WTC11 (cell line): ENCODE data around the gene SYTL2. TPM values are rescaled to one million over a fixed set of nuclear protein-coding genes. Genes with fewer than 3 reads are reported as not detected.
"Not testable (repeated sequence)": the region's sequence is repeated elsewhere in the genome, so short reads cannot be mapped to it uniquely, and the experiment has no call there.

Source experiments
- ATAC-seq: fragments of 200-7000 bp; cut with Tn5 transposase; 2 replicates; pipeline ENCODE4 v1.10.0; 2021; ENCODE audit warnings: mild to moderate bottlenecking, moderate library complexity
- CTCF ChIA-PET: fragments of 300-600 bp; sonication (Branson Sonifier 250); formaldehyde crosslinking; loops from one replicate; lab custom pipeline; 2021; ENCODE audit warnings: antibody characterized with exemption; lab: Charles Lee
- POLR2A ChIA-PET: fragments of 350-600 bp; sonication (Branson Sonifier 250); formaldehyde crosslinking; loops from one replicate; lab custom pipeline; 2021; ENCODE audit warnings: antibody characterized with exemption; lab: Charles Lee
- DNase-seq: peaks from one replicate; pipeline ENCODE4 v3.0.0; 2021; ENCODE audit warnings: low spot score
- H3K27ac Mint-ChIP-seq: 2 replicates; pipeline ENCODE4 v1.8.0; 2021; ENCODE audit warnings: mixed read lengths
- H3K27me3 Mint-ChIP-seq: 2 replicates; pipeline ENCODE4 v1.8.0; 2021; ENCODE audit warnings: low read depth, mild to moderate bottlenecking, moderate library complexity, mixed read lengths
- H3K36me3 Mint-ChIP-seq: 2 replicates; pipeline ENCODE4 v1.8.0; 2021; ENCODE audit warnings: mixed read lengths
- H3K4me1 Mint-ChIP-seq: 2 replicates; pipeline ENCODE4 v1.8.0; 2022; ENCODE audit warnings: mixed read lengths
- H3K4me3 Mint-ChIP-seq: 2 replicates; pipeline ENCODE4 v1.8.0; 2021; ENCODE audit warnings: mild to moderate bottlenecking, moderate library complexity, mixed read lengths
- H3K9me3 Mint-ChIP-seq: 2 replicates; pipeline ENCODE4 v1.8.0; 2021; ENCODE audit warnings: mixed read lengths
- ELF4 ChIP-seq: sonication (generic); formaldehyde crosslinking; IDR thresholded peaks from 2 replicates; pipeline ENCODE4 v1.8.1; 2022; ENCODE audit warnings: low read depth, mild to moderate bottlenecking, moderate library complexity, missing genetic modification reagents
- FOXK1 ChIP-seq: sonication (generic); formaldehyde crosslinking; IDR thresholded peaks from 2 replicates; pipeline ENCODE4 v1.8.0; 2022; ENCODE audit warnings: mild to moderate bottlenecking, moderate library complexity, missing genetic modification reagents
- FOXP4 ChIP-seq: sonication (generic); formaldehyde crosslinking; IDR thresholded peaks from 2 replicates; pipeline ENCODE4 v1.8.0; 2022; ENCODE audit warnings: mild to moderate bottlenecking, missing genetic modification reagents
- GTF2I ChIP-seq: fragments of 250-450 bp; sonication (Bioruptor Pico); conservative IDR thresholded peaks from 2 replicates; pipeline ENCODE4 v1.4.0; 2021; ENCODE audit warnings: mild to moderate bottlenecking
- IRF2 ChIP-seq: sonication (generic); formaldehyde crosslinking; IDR thresholded peaks from 2 replicates; pipeline ENCODE4 v1.8.0; 2022; ENCODE audit warnings: low read depth, missing genetic modification reagents, borderline replicate concordance
- JAZF1 ChIP-seq: fragments of 250-450 bp; sonication (Bioruptor Pico); IDR thresholded peaks from 2 replicates; pipeline ENCODE4 v1.9.0; 2021; ENCODE audit warnings: moderate library complexity, mild to moderate bottlenecking, inconsistent platforms
- JUN ChIP-seq: sonication (generic); formaldehyde crosslinking; IDR thresholded peaks from 2 replicates; pipeline ENCODE4 v1.8.0; 2023; ENCODE audit warnings: mild to moderate bottlenecking, missing genetic modification reagents
- MXD4 ChIP-seq: fragments of 250-450 bp; sonication (Bioruptor Pico); IDR thresholded peaks from 2 replicates; pipeline ENCODE4 v1.8.0; 2021; ENCODE audit warnings: mild to moderate bottlenecking, moderate library complexity, borderline replicate concordance
- SMAD3 ChIP-seq: sonication (generic); formaldehyde crosslinking; IDR thresholded peaks from 2 replicates; pipeline ENCODE4 v1.8.0; 2022; ENCODE audit warnings: missing genetic modification reagents, mild to moderate bottlenecking, borderline replicate concordance
- SP1 ChIP-seq: sonication (generic); formaldehyde crosslinking; conservative IDR thresholded peaks from 2 replicates; pipeline ENCODE4 v1.8.1; 2022; ENCODE audit warnings: missing genetic modification reagents
- TP53 ChIP-seq: sonication (generic); formaldehyde crosslinking; IDR thresholded peaks from 2 replicates; pipeline ENCODE4 v1.8.1; 2023; ENCODE audit warnings: mild to moderate bottlenecking, missing genetic modification reagents
- ZBTB43 ChIP-seq: sonication (generic); formaldehyde crosslinking; IDR thresholded peaks from 2 replicates; pipeline ENCODE4 v1.8.1; 2023; ENCODE audit warnings: mild to moderate bottlenecking, missing genetic modification reagents
- ZNF121 ChIP-seq: sonication (generic); formaldehyde crosslinking; IDR thresholded peaks from 2 replicates; pipeline ENCODE4 v1.8.0; 2023; ENCODE audit warnings: missing genetic modification reagents
- ZNF232 ChIP-seq: sonication (generic); formaldehyde crosslinking; IDR thresholded peaks from 2 replicates; pipeline ENCODE4 v1.8.0; 2022; ENCODE audit warnings: mild to moderate bottlenecking, missing genetic modification reagents
- ZNF263 ChIP-seq: sonication (generic); formaldehyde crosslinking; IDR thresholded peaks from 2 replicates; pipeline ENCODE4 v1.8.1; 2022; ENCODE audit warnings: low read depth, mild to moderate bottlenecking, moderate library complexity, missing genetic modification reagents
- total RNA-seq: library from RNA; stranded (reverse); gene quantifications from 3 replicates; pipeline ENCODE4 v1.2.3, GENCODE V29; 2021
- TF ChIP-seq, protein P1 (sequence below): sonication (generic); formaldehyde crosslinking; IDR thresholded peaks from 2 replicates; pipeline ENCODE4 v1.8.1; 2022; ENCODE audit warnings: missing genetic modification reagents, borderline replicate concordance
- TF ChIP-seq, protein P2 (sequence below): sonication (generic); formaldehyde crosslinking; IDR thresholded peaks from 2 replicates; pipeline ENCODE4 v1.8.0; 2023; ENCODE audit warnings: mild to moderate bottlenecking, missing genetic modification reagents
- TF ChIP-seq, protein P3 (sequence below): sonication (generic); formaldehyde crosslinking; IDR thresholded peaks from 2 replicates; pipeline ENCODE4 v1.8.0; 2023; ENCODE audit warnings: missing genetic modification reagents
- TF ChIP-seq, protein P4 (sequence below): fragments of 250-450 bp; sonication (Bioruptor Pico); IDR thresholded peaks from 2 replicates; pipeline ENCODE4 v1.9.0; 2021; ENCODE audit warnings: mild to moderate bottlenecking
- TF ChIP-seq, protein P5 (sequence below): sonication (generic); formaldehyde crosslinking; IDR thresholded peaks from 2 replicates; pipeline ENCODE4 v1.8.1; 2023; ENCODE audit warnings: mild to moderate bottlenecking, moderate library complexity, missing genetic modification reagents

SYTL2 gene
- total RNA-seq, 1 experiment from 2014 or later, result 7.1 TPM

- ChIA-PET CTCF (interaction anchor here (1.5 kb wide), 2 partner anchors 30 to 74 kb away, joined by 3 to 4 read pairs; no protein-coding TSS in a partner anchor), POLR2A (no interaction called here)
- H3K4me1 Mint-ChIP-seq, result peaks cover 8% of the 10 kb centered on the region
- peaks cover 2% of the 10 kb centered on the region; the same call in 1 of the 2 replicates for H3K27me3 Mint-ChIP-seq
- TF ChIP-seq GTF2I (no peak), FOXK1 (CRISPR knock-in tag) (no peak), FOXP4 (CRISPR knock-in tag) (no peak), SP1 (CRISPR knock-in tag) (no peak), SMAD3 (CRISPR knock-in tag) (no peak), MXD4 (no peak)
- TF ChIP-seq, protein P1, sequence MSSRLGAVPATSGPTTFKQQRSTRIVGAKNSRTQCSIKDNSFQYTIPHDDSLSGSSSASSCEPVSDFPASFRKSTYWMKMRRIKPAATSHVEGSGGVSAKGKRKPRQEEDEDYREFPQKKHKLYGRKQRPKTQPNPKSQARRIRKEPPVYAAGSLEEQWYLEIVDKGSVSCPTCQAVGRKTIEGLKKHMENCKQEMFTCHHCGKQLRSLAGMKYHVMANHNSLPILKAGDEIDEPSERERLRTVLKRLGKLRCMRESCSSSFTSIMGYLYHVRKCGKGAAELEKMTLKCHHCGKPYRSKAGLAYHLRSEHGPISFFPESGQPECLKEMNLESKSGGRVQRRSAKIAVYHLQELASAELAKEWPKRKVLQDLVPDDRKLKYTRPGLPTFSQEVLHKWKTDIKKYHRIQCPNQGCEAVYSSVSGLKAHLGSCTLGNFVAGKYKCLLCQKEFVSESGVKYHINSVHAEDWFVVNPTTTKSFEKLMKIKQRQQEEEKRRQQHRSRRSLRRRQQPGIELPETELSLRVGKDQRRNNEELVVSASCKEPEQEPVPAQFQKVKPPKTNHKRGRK (CRISPR knock-in tag), result no peak
- TF ChIP-seq, protein P2, sequence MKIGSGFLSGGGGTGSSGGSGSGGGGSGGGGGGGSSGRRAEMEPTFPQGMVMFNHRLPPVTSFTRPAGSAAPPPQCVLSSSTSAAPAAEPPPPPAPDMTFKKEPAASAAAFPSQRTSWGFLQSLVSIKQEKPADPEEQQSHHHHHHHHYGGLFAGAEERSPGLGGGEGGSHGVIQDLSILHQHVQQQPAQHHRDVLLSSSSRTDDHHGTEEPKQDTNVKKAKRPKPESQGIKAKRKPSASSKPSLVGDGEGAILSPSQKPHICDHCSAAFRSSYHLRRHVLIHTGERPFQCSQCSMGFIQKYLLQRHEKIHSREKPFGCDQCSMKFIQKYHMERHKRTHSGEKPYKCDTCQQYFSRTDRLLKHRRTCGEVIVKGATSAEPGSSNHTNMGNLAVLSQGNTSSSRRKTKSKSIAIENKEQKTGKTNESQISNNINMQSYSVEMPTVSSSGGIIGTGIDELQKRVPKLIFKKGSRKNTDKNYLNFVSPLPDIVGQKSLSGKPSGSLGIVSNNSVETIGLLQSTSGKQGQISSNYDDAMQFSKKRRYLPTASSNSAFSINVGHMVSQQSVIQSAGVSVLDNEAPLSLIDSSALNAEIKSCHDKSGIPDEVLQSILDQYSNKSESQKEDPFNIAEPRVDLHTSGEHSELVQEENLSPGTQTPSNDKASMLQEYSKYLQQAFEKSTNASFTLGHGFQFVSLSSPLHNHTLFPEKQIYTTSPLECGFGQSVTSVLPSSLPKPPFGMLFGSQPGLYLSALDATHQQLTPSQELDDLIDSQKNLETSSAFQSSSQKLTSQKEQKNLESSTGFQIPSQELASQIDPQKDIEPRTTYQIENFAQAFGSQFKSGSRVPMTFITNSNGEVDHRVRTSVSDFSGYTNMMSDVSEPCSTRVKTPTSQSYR (CRISPR knock-in tag), result no peak
- H3K4me3 Mint-ChIP-seq, result no peak overlapping the region
- H3K36me3 Mint-ChIP-seq, result peaks cover 9% of the 10 kb centered on the region
- H3K27ac Mint-ChIP-seq, result no peak overlapping the region
- DNase-seq (no peak), ATAC-seq (no peak)
- peaks cover 26% of the 10 kb centered on the region for H3K9me3 Mint-ChIP-seq
Observed at GRCh38 chr11:85779956-85780640, 30.8 kb downstream of the SYTL2 start.

- Mint-ChIP-seq H3K4me1 (peaks cover 18% of the 10 kb centered on the region), H3K9me3 (peaks cover 17% of the 10 kb centered on the region)
- CTCF ChIA-PET, H3K36me3 Mint-ChIP-seq, POLR2A ChIA-PET, ATAC-seq, H3K4me3 Mint-ChIP-seq, H3K27me3 Mint-ChIP-seq, DNase-seq, H3K27ac Mint-ChIP-seq: not testable (repeated sequence)
Observed at GRCh38 chr11:85777603-85777972, 33.4 kb downstream of the SYTL2 start.

DNA sequence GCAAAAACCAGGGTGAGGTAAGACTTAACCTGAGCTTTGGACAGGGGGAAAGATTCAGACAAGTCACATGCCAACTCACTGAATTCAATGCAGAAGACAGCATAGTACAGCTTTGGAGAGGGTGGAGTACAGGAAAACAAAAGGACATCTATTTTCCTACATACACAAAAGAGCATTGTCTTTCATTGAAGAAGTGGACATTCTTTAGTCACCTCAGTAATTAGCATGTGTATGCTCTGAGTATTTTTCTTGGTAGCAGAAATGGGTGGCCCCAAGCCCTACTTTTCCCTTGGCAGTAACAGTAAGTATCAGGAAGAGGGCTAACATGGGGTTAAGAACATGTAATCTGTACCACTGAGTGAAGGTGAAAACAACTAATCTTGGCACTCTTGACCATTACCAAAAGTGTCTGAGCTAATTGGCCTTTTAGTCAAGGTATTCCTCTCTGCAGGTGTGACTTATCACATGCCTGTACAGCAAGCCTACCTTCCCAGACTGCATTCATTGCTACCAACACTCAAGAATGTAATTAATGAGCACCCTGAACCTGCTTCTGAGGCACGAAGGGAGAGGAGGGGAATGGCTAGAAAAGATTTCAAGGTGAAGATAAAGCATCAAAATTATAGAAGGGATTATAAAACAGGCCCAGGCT is 33.9 kb downstream of the SYTL2 start:
- ATAC-seq (peak; percentile 36), DNase-seq (no peak)
- ChIA-PET POLR2A (no interaction called here), CTCF (interaction anchor here (1.0 kb wide), 1 partner anchor 33 kb away, joined by 3 read pairs; no protein-coding TSS in a partner anchor)
- no peaks in the 10 kb centered on the region; the same call in 1 of the 2 replicates for H3K27me3 Mint-ChIP-seq
- no peak overlapping the region for H3K27ac Mint-ChIP-seq
- H3K36me3 Mint-ChIP-seq, result peaks cover under 1% of the 10 kb centered on the region
- H3K9me3 Mint-ChIP-seq, result peaks cover 13% of the 10 kb centered on the region; the same call in 1 of the 2 replicates
- H3K4me1 Mint-ChIP-seq, result peaks cover 21% of the 10 kb centered on the region
- no peak overlapping the region for H3K4me3 Mint-ChIP-seq
- no peak for TF ChIP-seq SP1 (CRISPR knock-in tag)
- no peak for TF ChIP-seq JAZF1 (CRISPR knock-in tag)
- TF ChIP-seq, protein P3, sequence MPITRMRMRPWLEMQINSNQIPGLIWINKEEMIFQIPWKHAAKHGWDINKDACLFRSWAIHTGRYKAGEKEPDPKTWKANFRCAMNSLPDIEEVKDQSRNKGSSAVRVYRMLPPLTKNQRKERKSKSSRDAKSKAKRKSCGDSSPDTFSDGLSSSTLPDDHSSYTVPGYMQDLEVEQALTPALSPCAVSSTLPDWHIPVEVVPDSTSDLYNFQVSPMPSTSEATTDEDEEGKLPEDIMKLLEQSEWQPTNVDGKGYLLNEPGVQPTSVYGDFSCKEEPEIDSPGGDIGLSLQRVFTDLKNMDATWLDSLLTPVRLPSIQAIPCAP (CRISPR knock-in tag), result no peak
- TF ChIP-seq, protein P4, sequence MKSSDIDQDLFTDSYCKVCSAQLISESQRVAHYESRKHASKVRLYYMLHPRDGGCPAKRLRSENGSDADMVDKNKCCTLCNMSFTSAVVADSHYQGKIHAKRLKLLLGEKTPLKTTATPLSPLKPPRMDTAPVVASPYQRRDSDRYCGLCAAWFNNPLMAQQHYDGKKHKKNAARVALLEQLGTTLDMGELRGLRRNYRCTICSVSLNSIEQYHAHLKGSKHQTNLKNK (CRISPR knock-in tag), result no peak
- TF ChIP-seq ZNF232, result no peak
- no peak for TF ChIP-seq ZBTB43
- TF ChIP-seq IRF2 (CRISPR knock-in tag), result no peak
- TF ChIP-seq JUN, result no peak
- TF ChIP-seq ZNF263 (CRISPR knock-in tag), result no peak
- TF ChIP-seq, protein P5, sequence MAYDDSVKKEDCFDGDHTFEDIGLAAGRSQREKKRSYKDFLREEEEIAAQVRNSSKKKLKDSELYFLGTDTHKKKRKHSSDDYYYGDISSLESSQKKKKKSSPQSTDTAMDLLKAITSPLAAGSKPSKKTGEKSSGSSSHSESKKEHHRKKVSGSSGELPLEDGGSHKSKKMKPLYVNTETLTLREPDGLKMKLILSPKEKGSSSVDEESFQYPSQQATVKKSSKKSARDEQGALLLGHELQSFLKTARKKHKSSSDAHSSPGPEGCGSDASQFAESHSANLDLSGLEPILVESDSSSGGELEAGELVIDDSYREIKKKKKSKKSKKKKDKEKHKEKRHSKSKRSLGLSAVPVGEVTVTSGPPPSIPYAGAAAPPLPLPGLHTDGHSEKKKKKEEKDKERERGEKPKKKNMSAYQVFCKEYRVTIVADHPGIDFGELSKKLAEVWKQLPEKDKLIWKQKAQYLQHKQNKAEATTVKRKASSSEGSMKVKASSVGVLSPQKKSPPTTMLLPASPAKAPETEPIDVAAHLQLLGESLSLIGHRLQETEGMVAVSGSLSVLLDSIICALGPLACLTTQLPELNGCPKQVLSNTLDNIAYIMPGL (CRISPR knock-in tag), result no peak
- TF ChIP-seq ELF4, result no peak
- TF ChIP-seq ZNF121 (CRISPR knock-in tag), result no peak
- no peak for TF ChIP-seq TP53
